ENCODE results near the gene GALNTL6. TPM values are rescaled to one million over a fixed set of nuclear protein-coding genes. Genes with fewer than 3 reads are reported as not detected.

GALNTL6 gene
- total and polyA plus RNA-seq, 9 of the 15 experiments (the other 6 are each of a cell fraction or from before 2014, with no cell fraction given), result 0.18 to 0.50 (median 0.29) TPM

- TF ChIP-seq LCOR (CRISPR knock-in tag; IDR thresholded peaks at IDR 0.05) (no peak), ZNF311 (CRISPR knock-in tag; IDR thresholded peaks at IDR 0.05) (no peak), STAT6 (CRISPR knock-in tag; IDR thresholded peaks at IDR 0.05) (no peak), ADNP (tag; IDR thresholded peaks at IDR 0.05) (no peak), CBX3 (IDR thresholded peaks at IDR 0.05; ENCODE audit: borderline replicate concordance in 1 of 2, low read length in 2 of 2) (no peak), THRAP3 (IDR thresholded peaks at IDR 0.05; ENCODE audit: borderline replicate concordance) (no peak)
- TF ChIP-seq, protein P1, sequence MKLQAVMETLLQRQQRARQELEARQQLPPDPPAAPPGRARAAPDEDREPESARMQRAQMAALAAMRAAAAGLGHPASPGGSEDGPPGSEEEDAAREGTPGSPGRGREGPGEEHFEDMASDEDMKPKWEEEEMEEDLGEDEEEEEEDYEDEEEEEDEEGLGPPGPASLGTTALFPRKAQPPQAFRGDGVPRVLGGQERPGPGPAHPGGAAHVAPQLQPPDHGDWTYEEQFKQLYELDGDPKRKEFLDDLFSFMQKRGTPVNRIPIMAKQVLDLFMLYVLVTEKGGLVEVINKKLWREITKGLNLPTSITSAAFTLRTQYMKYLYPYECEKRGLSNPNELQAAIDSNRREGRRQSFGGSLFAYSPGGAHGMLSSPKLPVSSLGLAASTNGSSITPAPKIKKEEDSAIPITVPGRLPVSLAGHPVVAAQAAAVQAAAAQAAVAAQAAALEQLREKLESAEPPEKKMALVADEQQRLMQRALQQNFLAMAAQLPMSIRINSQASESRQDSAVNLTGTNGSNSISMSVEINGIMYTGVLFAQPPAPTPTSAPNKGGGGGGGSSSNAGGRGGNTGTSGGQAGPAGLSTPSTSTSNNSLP (IDR thresholded peaks at IDR 0.05; ENCODE audit: borderline replicate concordance, low read depth, low read length), result no peak
Measured at GRCh38 chr4:172867835-172868234, 1054.6 kb downstream of the GALNTL6 start (continued).

Measured in K562 (cell line).